Hepatocyte (in vitro differentiated cells): ENCODE measurements around the gene KLHL11. TPM values are rescaled to one million over a fixed set of nuclear protein-coding genes. Genes with fewer than 3 reads are reported as not detected.

Experiments used
- DNase-seq: peaks from one replicate; pipeline ENCODE4 v3.0.0-alpha.2; 2016; ENCODE audit warnings: low spot score
- H2AFZ ChIP-seq: fragments of 200-600 bp; sonication (generic); 2 replicates; pipeline ENCODE4 v1.6.0; 2016; ENCODE audit warnings: antibody characterized with exemption, mild to moderate bottlenecking
- H3K27ac ChIP-seq: fragments of 200-600 bp; sonication (generic); 2 replicates; pipeline ENCODE4 v1.5.1; 2016; ENCODE audit warnings: mild to moderate bottlenecking
- H3K27me3 ChIP-seq: fragments of 200-600 bp; sonication (generic); 2 replicates; pipeline ENCODE4 v1.6.1; 2016
- H3K36me3 ChIP-seq: fragments of 200-600 bp; sonication (generic); replicated peaks from 2 replicates; pipeline ENCODE4 v1.5.1; 2016; ENCODE audit warnings: low read depth; ENCODE audit not compliant: insufficient read depth
- H3K4me1 ChIP-seq: fragments of 200-600 bp; sonication (generic); 2 replicates; pipeline ENCODE4 v1.5.1; 2016; ENCODE audit warnings: mild to moderate bottlenecking, moderate library complexity; ENCODE audit not compliant: insufficient read depth
- H3K4me2 ChIP-seq: fragments of 200-600 bp; sonication (generic); 2 replicates; pipeline ENCODE4 v1.6.0; 2016
- H3K4me3 ChIP-seq: fragments of 200-600 bp; sonication (generic); 2 replicates; pipeline ENCODE4 v1.5.1; 2016; ENCODE audit warnings: mild to moderate bottlenecking
- H3K79me2 ChIP-seq: fragments of 200-600 bp; sonication (generic); 2 replicates; pipeline ENCODE4 v1.6.0; 2017; ENCODE audit warnings: mild to moderate bottlenecking
- H3K9me2 ChIP-seq: fragments of 200-600 bp; sonication (generic); replicated peaks from 2 replicates; pipeline ENCODE4 v1.6.0; 2017; ENCODE audit warnings: mild to moderate bottlenecking; ENCODE audit not compliant: insufficient read depth
- H3K9me3 ChIP-seq: fragments of 200-600 bp; sonication (generic); 2 replicates; pipeline ENCODE4 v1.5.1; 2016; ENCODE audit warnings: low read depth, mild to moderate bottlenecking
- H4K20me1 ChIP-seq: fragments of 200-600 bp; sonication (generic); 2 replicates; pipeline ENCODE4 v1.6.0; 2016; ENCODE audit warnings: mild to moderate bottlenecking; ENCODE audit not compliant: insufficient read depth, poor library complexity, severe bottlenecking
- EZH2 ChIP-seq: fragments of 200-600 bp; sonication (generic); IDR thresholded peaks from 2 replicates; pipeline ENCODE4 v1.6.1; 2016; ENCODE audit warnings: antibody characterized with exemption, mild to moderate bottlenecking, borderline replicate concordance
- EZH2phosphoT487 ChIP-seq: fragments of 200-600 bp; sonication (generic); IDR thresholded peaks from one replicate; pipeline ENCODE4 v1.6.1; 2018; ENCODE audit warnings: antibody characterized with exemption, mild to moderate bottlenecking, low read depth, moderate library complexity; ENCODE audit not compliant: unreplicated experiment, severe bottlenecking
- WGBS: methylation state at CpG from one replicate; pipeline ENCODE4 v1.1.6; 2016; ENCODE audit warnings: low lambda C conversion rate; ENCODE audit errors: missing lambda C conversion rate; 5-methylcytosine and 5-hydroxymethylcytosine counted together
- polyA plus RNA-seq: library from polyadenylated mRNA; unstranded; fragments of >200 nt; fragmentation: Nextera tagmentation; extraction: Ambion mirVana; gene quantifications from 2 replicates; pipeline ENCODE4 v1.2.1, GENCODE V29; 2016
- total RNA-seq: library from RNA; depleted of rRNA; stranded (reverse); fragments of >200 nt; gene quantifications from 2 replicates; pipeline ENCODE4 v1.2.3, GENCODE V29; 2014
- TF ChIP-seq, protein P1 (sequence below): fragments of 200-600 bp; sonication (generic); IDR thresholded peaks from 2 replicates; pipeline ENCODE4 v1.5.1; 2016; ENCODE audit warnings: antibody characterized with exemption, mild to moderate bottlenecking; ENCODE audit not compliant: poor library complexity

Gene KLHL11
- total and polyA plus RNA-seq, 2 experiments from 2014 or later, result 10.0 to 25.2 TPM

DNA sequence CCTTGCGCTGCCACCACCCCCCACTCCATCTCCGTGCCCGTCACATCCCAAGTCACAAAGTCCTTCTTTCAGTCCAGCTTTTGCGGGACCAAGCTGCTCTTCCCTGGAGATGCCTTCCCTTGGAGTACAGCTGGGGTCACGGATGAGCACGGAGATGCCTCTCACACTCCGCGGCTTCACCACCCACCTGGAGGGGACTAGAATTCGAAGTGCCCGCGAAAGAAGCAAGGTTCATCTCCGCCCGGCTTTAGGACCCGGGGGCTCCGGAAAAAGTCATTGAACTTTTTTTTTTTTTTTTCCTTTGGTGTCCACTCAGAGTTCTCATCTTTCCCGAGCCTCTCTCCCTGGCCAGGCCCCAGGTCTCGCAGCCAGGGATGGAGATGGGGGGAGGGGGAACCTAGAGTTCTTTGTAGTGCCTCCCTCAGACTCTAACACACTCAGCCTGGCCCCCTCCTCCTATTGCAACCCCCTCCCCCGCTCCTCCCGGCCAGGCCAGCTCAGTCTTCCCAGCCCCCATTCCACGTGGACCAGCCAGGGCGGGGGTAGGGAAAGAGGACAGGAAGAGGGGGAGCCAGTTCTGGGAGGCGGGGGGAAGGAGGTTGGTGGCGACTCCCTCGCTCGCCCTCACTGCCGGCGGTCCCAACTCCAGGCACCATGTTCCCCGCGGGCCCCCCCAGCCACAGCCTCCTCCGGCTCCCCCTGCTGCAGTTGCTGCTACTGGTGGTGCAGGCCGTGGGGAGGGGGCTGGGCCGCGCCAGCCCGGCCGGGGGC lies 52.7 kb downstream of the KLHL11 start, which contains the start of gene FKBP10:
Gene FKBP10, plus strand, starts transcription at position 624 of the 771 bp plus-strand sequence. Its CDS starts 31 bp downstream, at position 655.
- Histone ChIP-seq H3K27ac (peak within 1 kb of the TSS; percentile 98), H3K4me3 (peak within 1 kb of the TSS; percentile 100), H4K20me1 (peaks cover 7% of the 10 kb centered on the region), H3K9me2 (no peaks in the 10 kb centered on the region), H3K36me3 (no peaks in the 10 kb centered on the region), H3K4me2 (peak within 1 kb of the TSS; percentile 95), H3K27me3 (no peaks in the 10 kb centered on the region), H2AFZ (peak within 1 kb of the TSS; percentile 100), H3K9me3 (no peaks in the 10 kb centered on the region), H3K4me1 (peaks cover 11% of the 10 kb centered on the region), H3K79me2 (peaks cover 68% of the 10 kb centered on the region)
- DNase-seq, result peak; percentile 90
- no peak for TF ChIP-seq EZH2
- no peak for TF ChIP-seq EZH2phosphoT487
- TF ChIP-seq, protein P1, sequence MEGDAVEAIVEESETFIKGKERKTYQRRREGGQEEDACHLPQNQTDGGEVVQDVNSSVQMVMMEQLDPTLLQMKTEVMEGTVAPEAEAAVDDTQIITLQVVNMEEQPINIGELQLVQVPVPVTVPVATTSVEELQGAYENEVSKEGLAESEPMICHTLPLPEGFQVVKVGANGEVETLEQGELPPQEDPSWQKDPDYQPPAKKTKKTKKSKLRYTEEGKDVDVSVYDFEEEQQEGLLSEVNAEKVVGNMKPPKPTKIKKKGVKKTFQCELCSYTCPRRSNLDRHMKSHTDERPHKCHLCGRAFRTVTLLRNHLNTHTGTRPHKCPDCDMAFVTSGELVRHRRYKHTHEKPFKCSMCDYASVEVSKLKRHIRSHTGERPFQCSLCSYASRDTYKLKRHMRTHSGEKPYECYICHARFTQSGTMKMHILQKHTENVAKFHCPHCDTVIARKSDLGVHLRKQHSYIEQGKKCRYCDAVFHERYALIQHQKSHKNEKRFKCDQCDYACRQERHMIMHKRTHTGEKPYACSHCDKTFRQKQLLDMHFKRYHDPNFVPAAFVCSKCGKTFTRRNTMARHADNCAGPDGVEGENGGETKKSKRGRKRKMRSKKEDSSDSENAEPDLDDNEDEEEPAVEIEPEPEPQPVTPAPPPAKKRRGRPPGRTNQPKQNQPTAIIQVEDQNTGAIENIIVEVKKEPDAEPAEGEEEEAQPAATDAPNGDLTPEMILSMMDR, result peak; percentile 9
- WGBS, result 1% methylated on average over 20 of the region's 35 CpGs

DNA sequence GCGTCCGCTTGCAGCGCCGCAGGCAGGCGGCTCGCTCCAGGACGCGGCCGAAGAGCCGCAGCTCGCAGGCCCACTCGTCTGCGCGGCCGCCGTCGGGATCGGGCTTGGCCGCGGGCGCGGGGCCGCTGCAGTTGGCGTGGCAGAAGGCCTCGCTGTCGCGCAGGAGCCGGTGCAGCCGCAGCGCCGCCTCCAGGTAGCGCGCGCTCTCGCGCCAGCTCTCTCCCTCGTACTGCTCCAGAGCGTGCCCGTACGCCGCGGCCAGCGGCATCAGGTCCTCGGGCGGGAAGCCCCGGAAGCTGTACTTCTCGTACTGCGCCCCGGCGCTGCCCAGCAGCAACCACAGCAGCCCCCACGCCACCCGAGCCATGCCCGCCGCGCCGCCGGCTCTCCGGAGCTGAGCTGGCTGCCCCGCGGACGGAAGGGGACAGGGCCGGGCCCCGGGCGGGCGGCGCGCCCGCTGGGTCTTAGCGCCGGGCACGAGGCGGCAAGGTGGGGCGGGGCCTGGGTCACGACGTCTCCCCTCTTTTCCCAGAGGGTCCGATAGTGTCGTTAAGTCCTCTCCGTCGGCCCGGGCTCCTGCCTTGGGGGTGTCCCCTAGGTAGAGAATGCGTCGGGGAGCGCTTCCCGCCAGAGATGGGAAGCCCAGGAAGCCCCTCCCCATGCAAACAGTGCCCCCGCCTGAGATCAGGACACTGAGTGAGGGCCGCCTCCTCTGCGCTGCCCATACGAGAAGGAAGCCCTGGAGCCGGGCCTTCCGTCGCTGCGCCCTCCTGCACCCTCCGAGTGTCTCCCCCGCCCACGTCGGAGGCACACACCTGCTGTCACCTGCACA lies 53.5 kb downstream of the KLHL11 start, which contains the start of gene P3H4:
Gene P3H4, minus strand, starts transcription at position 401 of the 832 bp plus-strand sequence. Its CDS starts 34 bp downstream, at position 367.
- Histone ChIP-seq H3K4me1 (peaks cover 16% of the 10 kb centered on the region), H3K4me2 (peak within 1 kb of the TSS; percentile 95), H3K36me3 (no peaks in the 10 kb centered on the region), H3K79me2 (peaks cover 64% of the 10 kb centered on the region), H2AFZ (peak within 1 kb of the TSS; percentile 100), H3K9me3 (no peaks in the 10 kb centered on the region), H3K4me3 (peak within 1 kb of the TSS; percentile 100), H3K27ac (peak within 1 kb of the TSS; percentile 98), H3K9me2 (no peaks in the 10 kb centered on the region), H3K27me3 (no peaks in the 10 kb centered on the region), H4K20me1 (peaks cover 7% of the 10 kb centered on the region)
- DNase-seq, result peak; percentile 93
- WGBS, result 1% methylated on average over 79 of the region's 96 CpGs
- TF ChIP-seq, protein P1, result peak; percentile 59
- TF ChIP-seq EZH2phosphoT487 (no peak), EZH2 (no peak)

- H2AFZ ChIP-seq, result peak overlapping the region; percentile 100
Observed at GRCh38 chr17:41810659-41811548, 54.3 kb downstream of the KLHL11 start.

More at GRCh38 chr17:41810659-41811548, 54.3 kb downstream of the KLHL11 start:
- Histone ChIP-seq H3K4me2 (peak overlapping the region; percentile 95), H3K79me2 (peaks cover 58% of the 10 kb centered on the region), H3K4me3 (peak overlapping the region; percentile 100), H3K27me3 (no peaks in the 10 kb centered on the region), H3K9me3 (no peaks in the 10 kb centered on the region), H3K9me2 (no peaks in the 10 kb centered on the region), H3K36me3 (no peaks in the 10 kb centered on the region), H3K4me1 (peaks cover 16% of the 10 kb centered on the region), H4K20me1 (peaks cover 7% of the 10 kb centered on the region), H3K27ac (peak overlapping the region; percentile 98)
- TF ChIP-seq EZH2phosphoT487 (no peak), EZH2 (no peak)
- TF ChIP-seq, protein P1, result no peak
- DNase-seq, result peak; percentile 51
- WGBS, result 26% methylated on average over 43 of the region's 58 CpGs
